Subcutaneous adipose tissue (tissue), 4 donors: ENCODE results near the gene TASOR. TPM values are rescaled to one million over a fixed set of nuclear protein-coding genes. Genes with fewer than 3 reads are reported as not detected.

Source experiments
- CTCF ChIP-seq: fragments of 450-650 bp; IDR thresholded peaks from one replicate; pipeline ENCODE4 v1.5.1; 2016; ENCODE audit warnings: low read depth, mild to moderate bottlenecking, control low read depth, antibody characterized with exemption, moderate library complexity
- total RNA-seq, 4 donors: library from RNA; depleted of rRNA; stranded (reverse); fragments of >200 nt; gene quantifications; one replicate each; pipeline ENCODE4 v1.1.0, GENCODE V29; 2016

The TASOR gene
- total RNA-seq: 100 to 1,000 TPM in 2 of 4 donors, 10 to 100 TPM in 2; 93.6 to 111 (median 102) TPM

- no peak for TF ChIP-seq CTCF
Measured at GRCh38 chr3:56683122-56683817, at the start of gene TASOR. TASOR (minus strand) TSS chr3:56683265; CDS start chr3:56683006, 259 bp downstream.

- TF ChIP-seq CTCF: no peak
Measured at GRCh38 chr3:56732109-56732508, 49.0 kb upstream of the TASOR start.

- TF ChIP-seq CTCF: no peak
Measured at GRCh38 chr3:56725175-56725574, 42.1 kb upstream of the TASOR start.

- TF ChIP-seq CTCF: no peak
Measured at GRCh38 chr3:56724676-56725075, 41.6 kb upstream of the TASOR start.

GRCh38 chr3:56720849-56721248 lies 37.8 kb upstream of the TASOR start:
- TF ChIP-seq CTCF: no peak

GRCh38 chr3:56711344-56711743 lies 28.3 kb upstream of the TASOR start:
- TF ChIP-seq CTCF: no peak

- no peak for TF ChIP-seq CTCF
Measured at GRCh38 chr3:56706629-56707028, 23.6 kb upstream of the TASOR start.
